ENCODE measurements around the gene GRIP2. TPM values are rescaled to one million over a fixed set of nuclear protein-coding genes. Genes with fewer than 3 reads are reported as not detected.

GRIP2 gene
- total and polyA plus RNA-seq, 9 of the 15 experiments (the other 6 are each of a cell fraction or from before 2014, with no cell fraction given), result 0.01 TPM; not detected in 7

- no peaks in the 10 kb centered on the region for H4K20me1 ChIP-seq (replicated peaks; ENCODE audit: control insufficient read depth, insufficient read depth, low read length)
- ChIA-PET POLR2A (interaction anchor here (0.6 to 2.2 kb wide), 5 partner anchors 9 to 1602 kb away, joined by 3 to 10 read pairs (median 4); no protein-coding TSS in a partner anchor), CTCF (ENCODE audit: low intra/inter-chr PET ratio) (no interaction called here)
- no peak overlapping the region; the same call in 2 of the 3 replicates for H3K27ac ChIP-seq (ENCODE audit: extremely low read depth, low read depth, low read length)
- no peak overlapping the region for H3K4me2 ChIP-seq (ENCODE audit: insufficient read depth, low read length)
- peaks cover 8 to 9% of the 10 kb centered on the region in 2 experiments; a peak in 3 of 5 replicates for H3K4me1 ChIP-seq (replicated peaks in 1 of 2; ENCODE audit: control insufficient read depth in 2 of 2, insufficient read depth in 2 of 2, low read length in 2 of 2)
- 92% methylated on average over 8 of the region's 8 CpGs for WGBS (ENCODE audit: insufficient coverage, low coverage, missing lambda C conversion rate)
- no peak overlapping the region for H3K4me3 ChIP-seq
- TF ChIP-seq POLR2A (conservative IDR thresholded peaks at IDR 0.05) (peak; percentile 46), POLR2G (IDR thresholded peaks at IDR 0.05; ENCODE audit: low read depth, low read length) (peak; percentile 69), RBM22 (IDR thresholded peaks at IDR 0.05; ENCODE audit: low read depth, low read length, poor library complexity, severe bottlenecking) (peak; percentile 52), GATAD2B (IDR thresholded peaks at IDR 0.05; ENCODE audit: borderline replicate concordance) (no peak), ZNF740 (CRISPR knock-in tag; IDR thresholded peaks at IDR 0.05) (peak; percentile 4; the same call in 1 of the 2 replicates), ZNF740 (tag; IDR thresholded peaks at IDR 0.05) (no peak), CBFA2T3 (IDR thresholded peaks at IDR 0.05) (no peak), POLR2AphosphoS2 (IDR thresholded peaks at IDR 0.05; ENCODE audit: low read length) (0 out of 2 replicates have a peak, but pooled peaks have one; percentile 20), CBFB (CRISPR knock-in tag; IDR thresholded peaks at IDR 0.05) (0 out of 2 replicates have a peak, but pooled peaks have one; percentile 25), RBM39 (optimal IDR thresholded peaks at IDR 0.05; ENCODE audit: low read depth, low read length) (no peak), CHD2 (IDR thresholded peaks at IDR 0.05; ENCODE audit: low read depth, low read length) (0 out of 2 replicates have a peak, but pooled peaks have one; percentile 4), NR1H2 (CRISPR knock-in tag; IDR thresholded peaks at IDR 0.05) (0 out of 2 replicates have a peak, but pooled peaks have one; percentile 28)
- no peaks in the 10 kb centered on the region for H3K9me3 ChIP-seq (replicated peaks; ENCODE audit: control insufficient read depth, insufficient read depth, low read depth, low read length)
- in situ Hi-C loops (cut with MboI) (no loop called here), intact Hi-C loops (cut with micrococcal nuclease) (no loop called here)
- H3K9me1 ChIP-seq (ENCODE audit: control insufficient read depth, insufficient read depth, low read length), result peaks cover 3% of the 10 kb centered on the region
- no peak overlapping the region for H2AFZ ChIP-seq (ENCODE audit: low read depth, low read length)
- H3K36me3 ChIP-seq (ENCODE audit: control insufficient read depth, insufficient read depth, low read length), result peaks cover 100% of the 10 kb centered on the region
- peak overlapping the region in 1 of 2 experiments; percentile 29; a peak in 1 of 4 replicates for H3K9ac ChIP-seq (ENCODE audit: insufficient read depth in 1 of 2, low read depth in 2 of 2, low read length in 2 of 2)
- FAIRE-seq, result no peak
- no peak; the same call in 2 of the 3 replicates for ATAC-seq
- BruUV-seq (replicated peaks), result no TSS peak
- H3K27me3 ChIP-seq (ENCODE audit: control insufficient read depth in 2 of 2, insufficient read depth in 2 of 2, low read length in 2 of 2), result no peaks in the 10 kb centered on the region
- no peaks in the 10 kb centered on the region for H3K79me2 ChIP-seq (ENCODE audit: control insufficient read depth, insufficient read depth, low read length)
- no peak for DNase-seq (ENCODE audit: extremely low read depth in 1 of 4, low spot score in 3 of 4)
Measured at GRCh38 chr3:14456794-14457193, 83.3 kb downstream of the GRIP2 start.

Data from K562 (cell line).